Large intestine (tissue), 3 donors: ENCODE results near the gene TTC7B. TPM values are rescaled to one million over a fixed set of nuclear protein-coding genes. Genes with fewer than 3 reads are reported as not detected.
A peak's percentile ranks its signal among the peaks of the same experiment; 100 is the strongest.

Source experiments
- DNase-seq, 2 donors: peaks; one replicate each; pipeline versions ENCODE4 v3.0.0 to v3.0.0-alpha.2; 2013
- H3K27ac ChIP-seq: one replicate; pipeline ENCODE4 v1.5.1; 2013; ENCODE audit warnings: low read length
- H3K27me3 ChIP-seq: 2 replicates; pipeline ENCODE4 v1.6.1; 2013; ENCODE audit warnings: low read length; ENCODE audit not compliant: control insufficient read depth, insufficient read depth
- H3K36me3 ChIP-seq: 2 replicates; pipeline ENCODE4 v1.6.1; 2013; ENCODE audit warnings: low read length; ENCODE audit not compliant: control insufficient read depth, insufficient read depth
- H3K4me1 ChIP-seq: one replicate; pipeline ENCODE4 v1.6.1; 2013; ENCODE audit warnings: low read length; ENCODE audit not compliant: control insufficient read depth, insufficient read depth
- H3K4me3 ChIP-seq: one replicate; pipeline ENCODE4 v1.5.1; 2013; ENCODE audit warnings: low read length
- H3K9me3 ChIP-seq: one replicate; pipeline ENCODE4 v1.6.1; 2013; ENCODE audit warnings: mild to moderate bottlenecking, low read depth, low read length, moderate library complexity; ENCODE audit not compliant: control insufficient read depth
- WGBS: methylation state at CpG from one replicate; pipeline ENCODE4 v1.1.5; 2013; ENCODE audit warnings: low lambda C conversion rate; ENCODE audit not compliant: insufficient coverage; 5-methylcytosine and 5-hydroxymethylcytosine counted together
- polyA plus RNA-seq: library from polyadenylated mRNA; unstranded; fragments of 120-200 nt; gene quantifications from one replicate; pipeline ENCODE4 v1.2.1, GENCODE V29; 2013

The TTC7B gene
- polyA plus RNA-seq, 1 donor = 12.2 TPM

GRCh38 chr14:90731487-90731886 is 84.7 kb downstream of the TTC7B start:
- 80% methylated on average over 1 of the region's 11 CpGs for WGBS
- Histone ChIP-seq H3K4me3 (no peak overlapping the region), H3K27ac (no peak overlapping the region), H3K4me1 (no peaks in the 10 kb centered on the region), H3K36me3 (no peaks in the 10 kb centered on the region), H3K27me3 (no peaks in the 10 kb centered on the region), H3K9me3 (no peaks in the 10 kb centered on the region)
- DNase-seq = no peak

DNA sequence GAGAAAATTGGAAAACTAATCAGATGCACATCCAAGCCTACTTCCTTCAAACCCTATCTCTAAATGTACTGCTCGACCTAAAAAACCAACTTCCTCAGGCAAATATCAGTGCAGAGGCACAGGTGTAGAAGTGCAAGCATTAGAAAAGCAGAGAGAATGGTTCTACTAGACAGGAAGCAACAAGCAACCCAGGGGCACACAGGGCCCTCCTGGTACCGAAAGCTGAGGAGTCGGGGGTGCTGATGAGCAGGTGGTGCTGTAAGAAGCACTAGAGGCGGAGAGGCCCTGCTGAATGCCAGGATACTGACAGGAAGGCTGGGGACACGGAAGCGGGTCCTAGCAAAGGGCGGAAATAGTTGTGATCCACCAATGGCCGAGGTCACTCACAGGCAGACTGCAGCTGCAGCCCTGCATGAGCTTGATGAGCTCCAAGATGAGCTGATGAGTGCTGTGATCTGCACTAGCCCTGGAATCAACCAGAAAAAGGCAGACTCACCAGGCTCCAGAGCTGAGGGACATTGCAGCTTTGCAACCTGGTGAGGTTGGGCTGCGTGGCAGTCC is 85.9 kb downstream of the TTC7B start:
- Histone ChIP-seq H3K4me3 (no peak overlapping the region), H3K27ac (no peak overlapping the region), H3K9me3 (no peaks in the 10 kb centered on the region), H3K36me3 (no peaks in the 10 kb centered on the region), H3K27me3 (no peaks in the 10 kb centered on the region), H3K4me1 (no peaks in the 10 kb centered on the region)
- no CpG with 5 or more reads among the region's 9 CpGs for WGBS
- DNase-seq = no peak

GRCh38 chr14:90728951-90729350 is 87.3 kb downstream of the TTC7B start:
- no peaks in the 10 kb centered on the region for H3K36me3 ChIP-seq
- no peak overlapping the region for H3K4me3 ChIP-seq
- no peaks in the 10 kb centered on the region for H3K9me3 ChIP-seq
- no peak overlapping the region for H3K27ac ChIP-seq
- H3K4me1 ChIP-seq = no peaks in the 10 kb centered on the region
- no peaks in the 10 kb centered on the region for H3K27me3 ChIP-seq
- DNase-seq = no peak
- no CpG with 5 or more reads among the region's 5 CpGs for WGBS

DNA sequence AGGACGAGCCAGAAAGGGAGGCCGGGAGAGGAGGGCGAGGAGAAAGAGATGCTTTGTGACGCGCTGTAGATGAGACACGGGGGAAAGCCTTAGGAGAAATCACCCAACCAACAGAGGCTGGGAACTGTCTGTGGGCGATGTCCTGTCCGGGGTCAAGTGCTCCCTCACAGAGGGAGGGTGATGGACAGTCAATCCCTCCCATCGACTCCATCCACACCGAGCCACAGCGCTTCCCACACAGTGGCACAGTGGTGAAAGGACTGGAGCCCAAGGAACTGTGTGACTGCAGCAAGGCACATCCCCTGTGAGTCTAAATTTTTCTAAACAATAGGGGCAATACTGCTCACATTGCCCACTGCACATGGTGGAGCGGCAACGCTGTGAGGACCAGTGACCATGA is 89.1 kb downstream of the TTC7B start:
- Histone ChIP-seq H3K9me3 (no peaks in the 10 kb centered on the region), H3K4me1 (no peaks in the 10 kb centered on the region), H3K4me3 (no peak overlapping the region), H3K27me3 (no peaks in the 10 kb centered on the region), H3K36me3 (no peaks in the 10 kb centered on the region), H3K27ac (no peak overlapping the region)
- DNase-seq = no peak
- 93% methylated on average over 4 of the region's 13 CpGs for WGBS

GRCh38 chr14:90726656-90727055 is 89.6 kb downstream of the TTC7B start:
- no peaks in the 10 kb centered on the region for H3K4me1 ChIP-seq
- no peak overlapping the region for H3K4me3 ChIP-seq
- H3K27me3 ChIP-seq = no peaks in the 10 kb centered on the region
- no peak overlapping the region for H3K27ac ChIP-seq
- WGBS = no CpG with 5 or more reads among the region's 9 CpGs
- no peaks in the 10 kb centered on the region for H3K9me3 ChIP-seq
- peak; percentile 54 to 64 for DNase-seq
- no peaks in the 10 kb centered on the region for H3K36me3 ChIP-seq

- DNase-seq = no peak
- Histone ChIP-seq H3K36me3 (no peaks in the 10 kb centered on the region), H3K9me3 (no peaks in the 10 kb centered on the region), H3K4me1 (no peaks in the 10 kb centered on the region), H3K27ac (no peak overlapping the region), H3K27me3 (peaks cover 2% of the 10 kb centered on the region), H3K4me3 (no peak overlapping the region)
- WGBS = 100% methylated on average over 1 of the region's 3 CpGs
These were observed 91.4 kb downstream of the TTC7B start for GRCh38 chr14:90724866-90725265.

- no peaks in the 10 kb centered on the region for H3K4me1 ChIP-seq
- H3K27me3 ChIP-seq = peaks cover 2% of the 10 kb centered on the region
- no peaks in the 10 kb centered on the region for H3K36me3 ChIP-seq
- no peak for DNase-seq
- H3K9me3 ChIP-seq = no peaks in the 10 kb centered on the region
- 92% methylated on average over 2 of the region's 2 CpGs for WGBS
- no peak overlapping the region for H3K4me3 ChIP-seq
- H3K27ac ChIP-seq = no peak overlapping the region
These were observed 93.6 kb downstream of the TTC7B start for GRCh38 chr14:90722590-90722989.

DNA sequence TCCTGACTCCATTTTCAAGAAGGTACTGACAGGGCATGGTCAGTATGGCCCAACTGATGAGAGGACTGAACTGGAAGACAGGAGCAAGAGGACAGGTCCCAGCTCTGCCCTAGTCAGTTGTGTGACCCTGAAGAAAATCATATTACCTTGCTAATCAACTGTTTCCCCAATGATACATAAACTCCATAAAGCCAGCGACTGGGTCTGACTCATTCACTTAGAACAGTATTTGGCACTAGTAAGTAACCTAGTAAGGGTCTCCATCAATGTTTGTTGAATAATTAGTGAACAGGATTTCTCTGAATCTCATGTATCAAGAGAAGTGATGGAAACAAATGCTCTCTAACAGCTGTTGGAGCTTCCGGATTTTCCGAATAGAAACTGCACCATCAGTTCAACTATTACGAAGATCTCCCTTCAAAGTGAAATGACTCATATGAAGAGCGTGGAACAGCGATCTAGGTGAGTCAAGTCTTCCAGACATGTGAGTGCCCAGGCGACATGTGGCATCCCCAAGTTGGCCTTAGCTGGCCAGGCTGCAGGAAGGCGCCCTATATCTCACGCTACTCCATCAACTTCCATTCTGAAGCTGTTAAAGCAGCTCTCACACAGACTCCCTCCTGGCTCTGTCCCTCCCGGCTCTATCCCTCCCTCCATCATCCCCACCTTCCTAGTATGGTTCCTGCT is 94.5 kb downstream of the TTC7B start:
- H3K27me3 ChIP-seq = peaks cover 2% of the 10 kb centered on the region
- no peak overlapping the region for H3K27ac ChIP-seq
- no peaks in the 10 kb centered on the region for H3K9me3 ChIP-seq
- DNase-seq = no peak
- no peaks in the 10 kb centered on the region for H3K4me1 ChIP-seq
- H3K36me3 ChIP-seq = no peaks in the 10 kb centered on the region
- WGBS = no CpG with 5 or more reads among the region's 10 CpGs
- H3K4me3 ChIP-seq = no peak overlapping the region

DNA sequence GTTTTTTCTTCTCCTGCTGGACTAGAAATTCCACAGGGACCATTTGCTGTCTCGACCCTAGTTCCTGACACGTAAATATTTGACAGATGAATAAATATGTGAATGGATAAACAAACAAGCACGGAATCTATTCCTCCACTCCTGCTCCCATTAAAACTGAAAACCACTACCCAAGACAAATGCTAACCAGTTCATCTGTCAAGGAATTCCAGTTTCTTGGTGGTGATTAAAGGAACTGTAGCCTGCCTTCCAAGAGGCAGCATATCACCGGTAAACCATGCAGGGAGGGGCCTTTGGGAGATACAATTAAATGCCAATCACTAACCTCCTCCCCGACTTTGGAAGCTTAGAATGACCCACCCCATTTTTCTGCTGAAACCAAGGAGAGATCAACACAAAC is 95.4 kb downstream of the TTC7B start:
- no peak overlapping the region for H3K27ac ChIP-seq
- DNase-seq = no peak
- H3K4me3 ChIP-seq = no peak overlapping the region
- no CpG with 5 or more reads among the region's 5 CpGs for WGBS
- H3K36me3 ChIP-seq = no peaks in the 10 kb centered on the region
- no peaks in the 10 kb centered on the region for H3K9me3 ChIP-seq
- peaks cover 2% of the 10 kb centered on the region for H3K27me3 ChIP-seq
- H3K4me1 ChIP-seq = no peaks in the 10 kb centered on the region

DNA sequence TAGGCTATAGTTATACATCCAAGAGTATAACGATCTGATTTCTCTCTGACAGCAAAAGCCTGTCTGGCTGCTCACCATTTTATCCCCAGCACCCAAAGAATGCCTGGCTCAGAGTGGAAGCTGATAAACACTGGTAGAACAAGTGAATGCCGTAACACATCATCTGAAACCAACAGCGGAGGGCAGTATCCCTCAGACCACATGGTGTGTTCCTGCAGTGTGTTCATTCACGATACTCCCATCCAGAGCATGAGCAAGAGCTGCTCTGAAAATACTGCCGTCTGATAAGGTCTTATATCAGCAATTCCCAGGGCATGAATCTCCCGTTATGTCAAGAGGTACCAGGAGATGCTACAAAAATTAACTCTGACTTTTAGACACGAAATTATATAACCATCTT is 95.9 kb downstream of the TTC7B start:
- WGBS = 54% methylated on average over 3 of the region's 7 CpGs
- no peak overlapping the region for H3K27ac ChIP-seq
- no peaks in the 10 kb centered on the region for H3K9me3 ChIP-seq
- H3K36me3 ChIP-seq = no peaks in the 10 kb centered on the region
- H3K27me3 ChIP-seq = peaks cover 2% of the 10 kb centered on the region
- no peak overlapping the region for H3K4me3 ChIP-seq
- DNase-seq = no peak
- H3K4me1 ChIP-seq = no peaks in the 10 kb centered on the region

DNA sequence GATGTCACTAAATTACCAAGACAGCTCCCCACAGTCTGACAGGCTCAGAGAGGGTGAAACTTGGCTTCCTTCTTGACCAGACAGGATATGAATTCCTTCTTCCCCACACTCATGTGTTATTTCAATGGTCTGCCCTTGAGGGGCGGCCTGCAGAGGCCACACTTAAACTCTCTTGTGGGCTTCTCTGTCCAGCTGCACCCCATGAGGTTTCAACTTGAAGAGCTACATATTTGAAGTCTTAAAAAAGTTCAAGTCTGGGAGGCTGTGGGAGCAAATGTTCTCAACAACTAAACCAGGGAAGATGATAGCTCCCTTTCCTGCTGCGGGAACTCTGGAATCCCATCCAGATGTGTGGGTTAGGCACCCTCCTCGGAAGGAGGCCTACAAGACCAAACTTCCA is 98.3 kb downstream of the TTC7B start:
- Histone ChIP-seq H3K27ac (no peak overlapping the region), H3K4me3 (no peak overlapping the region), H3K9me3 (no peaks in the 10 kb centered on the region), H3K36me3 (no peaks in the 10 kb centered on the region), H3K4me1 (no peaks in the 10 kb centered on the region), H3K27me3 (peaks cover 2% of the 10 kb centered on the region)
- no CpG with 5 or more reads among the region's 3 CpGs for WGBS
- DNase-seq = peak in 1 of 2 donors; percentile 11
